Measurements from ENCODE around the gene GMPR2.
A peak's percentile ranks its signal among the peaks of the same experiment; 100 is the strongest.

The GMPR2 gene

DNA sequence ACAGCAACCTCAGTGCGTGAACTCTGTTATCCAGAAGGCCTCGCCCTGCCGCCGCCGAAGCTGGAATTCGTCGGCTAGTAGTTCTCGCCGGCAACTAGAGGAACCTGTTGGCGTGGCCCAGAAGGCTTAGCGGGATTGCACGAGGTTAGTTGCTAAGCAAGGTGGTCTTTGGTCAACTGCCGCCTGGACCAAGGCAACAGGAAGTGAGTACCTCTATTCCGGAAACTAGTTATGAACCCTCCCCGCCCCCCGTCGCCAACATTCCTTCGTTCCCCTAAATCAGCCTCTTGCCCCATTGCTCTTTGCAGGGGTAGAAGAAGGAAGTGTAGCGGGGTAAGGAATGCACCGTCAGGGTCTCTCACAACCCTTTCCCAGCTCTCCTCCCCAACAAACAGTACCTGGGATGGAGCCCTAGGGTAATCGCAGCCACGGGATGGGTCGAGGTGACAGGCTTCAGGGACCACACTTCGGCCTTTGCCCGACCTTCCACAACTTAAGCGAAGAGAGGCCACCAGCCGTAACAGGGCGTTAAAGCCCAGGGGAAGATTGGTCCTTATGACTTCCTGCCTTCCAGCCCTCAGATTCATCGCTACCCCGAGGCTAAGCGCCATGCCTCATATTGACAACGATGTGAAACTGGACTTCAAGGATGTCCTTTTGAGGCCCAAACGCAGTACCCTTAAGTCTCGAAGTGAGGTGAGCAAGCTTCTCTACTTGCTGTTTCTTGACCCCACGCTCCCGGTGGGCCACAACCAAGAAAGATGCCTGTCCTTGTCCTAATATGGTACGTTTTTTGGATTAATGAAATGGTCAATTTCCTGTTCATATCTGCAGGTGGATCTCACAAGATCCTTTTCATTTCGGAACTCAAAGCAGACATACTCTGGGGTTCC lies at the start of gene GMPR2:
Gene GMPR2 (plus strand): TSS at position 285 of the 893 bp plus-strand sequence. CDS start 325 bp downstream, at position 610.
- TF ChIP-seq, protein P1, sequence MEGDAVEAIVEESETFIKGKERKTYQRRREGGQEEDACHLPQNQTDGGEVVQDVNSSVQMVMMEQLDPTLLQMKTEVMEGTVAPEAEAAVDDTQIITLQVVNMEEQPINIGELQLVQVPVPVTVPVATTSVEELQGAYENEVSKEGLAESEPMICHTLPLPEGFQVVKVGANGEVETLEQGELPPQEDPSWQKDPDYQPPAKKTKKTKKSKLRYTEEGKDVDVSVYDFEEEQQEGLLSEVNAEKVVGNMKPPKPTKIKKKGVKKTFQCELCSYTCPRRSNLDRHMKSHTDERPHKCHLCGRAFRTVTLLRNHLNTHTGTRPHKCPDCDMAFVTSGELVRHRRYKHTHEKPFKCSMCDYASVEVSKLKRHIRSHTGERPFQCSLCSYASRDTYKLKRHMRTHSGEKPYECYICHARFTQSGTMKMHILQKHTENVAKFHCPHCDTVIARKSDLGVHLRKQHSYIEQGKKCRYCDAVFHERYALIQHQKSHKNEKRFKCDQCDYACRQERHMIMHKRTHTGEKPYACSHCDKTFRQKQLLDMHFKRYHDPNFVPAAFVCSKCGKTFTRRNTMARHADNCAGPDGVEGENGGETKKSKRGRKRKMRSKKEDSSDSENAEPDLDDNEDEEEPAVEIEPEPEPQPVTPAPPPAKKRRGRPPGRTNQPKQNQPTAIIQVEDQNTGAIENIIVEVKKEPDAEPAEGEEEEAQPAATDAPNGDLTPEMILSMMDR (IDR thresholded peaks at IDR 0.05; ENCODE audit: low read depth, low read length, missing control alignments), result no peak
- DNase-seq, result no peak
- in situ Hi-C loops (cut with HindIII; ENCODE audit: low pct_ligation_motif_present, low sequenced_read_pairs), result no loop called here
- H3K27me3 ChIP-seq (replicated peaks), result no peaks in the 10 kb centered on the region
- peak within 1 kb of the TSS; percentile 93 for H3K4me3 ChIP-seq (ENCODE audit: low read depth, low read length)
- H3K27ac ChIP-seq, result peak within 1 kb of the TSS; percentile 85
- peaks cover 25% of the 10 kb centered on the region for H3K36me3 ChIP-seq (replicated peaks)

DNA sequence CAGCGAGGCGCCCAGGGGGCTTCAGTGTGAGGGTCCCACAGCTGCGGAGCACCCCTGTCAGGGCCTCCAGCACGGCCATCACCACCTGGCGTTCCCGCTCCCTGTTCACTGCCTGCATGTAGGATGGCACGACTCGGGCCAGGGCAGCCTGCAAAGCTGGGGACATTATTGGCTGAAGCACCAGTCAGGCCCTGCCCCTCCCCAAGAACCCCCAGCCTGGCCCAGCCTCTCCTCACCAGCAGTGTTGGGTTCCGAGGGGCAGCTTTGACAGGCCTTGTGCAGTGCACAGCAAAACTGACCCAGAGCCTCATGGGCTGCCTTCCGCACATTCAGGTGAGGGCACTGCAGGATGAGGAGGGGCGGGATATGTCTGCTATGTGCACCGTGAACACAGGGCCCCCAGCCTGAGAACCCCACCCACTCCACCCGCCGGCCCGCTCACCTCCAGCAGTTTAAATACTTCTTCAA lies 49.7 kb upstream of the GMPR2 start:
- in situ Hi-C loops (cut with HindIII; ENCODE audit: low pct_ligation_motif_present, low sequenced_read_pairs), result no loop called here
- peaks cover 80% of the 10 kb centered on the region for H3K36me3 ChIP-seq (replicated peaks)

DNA sequence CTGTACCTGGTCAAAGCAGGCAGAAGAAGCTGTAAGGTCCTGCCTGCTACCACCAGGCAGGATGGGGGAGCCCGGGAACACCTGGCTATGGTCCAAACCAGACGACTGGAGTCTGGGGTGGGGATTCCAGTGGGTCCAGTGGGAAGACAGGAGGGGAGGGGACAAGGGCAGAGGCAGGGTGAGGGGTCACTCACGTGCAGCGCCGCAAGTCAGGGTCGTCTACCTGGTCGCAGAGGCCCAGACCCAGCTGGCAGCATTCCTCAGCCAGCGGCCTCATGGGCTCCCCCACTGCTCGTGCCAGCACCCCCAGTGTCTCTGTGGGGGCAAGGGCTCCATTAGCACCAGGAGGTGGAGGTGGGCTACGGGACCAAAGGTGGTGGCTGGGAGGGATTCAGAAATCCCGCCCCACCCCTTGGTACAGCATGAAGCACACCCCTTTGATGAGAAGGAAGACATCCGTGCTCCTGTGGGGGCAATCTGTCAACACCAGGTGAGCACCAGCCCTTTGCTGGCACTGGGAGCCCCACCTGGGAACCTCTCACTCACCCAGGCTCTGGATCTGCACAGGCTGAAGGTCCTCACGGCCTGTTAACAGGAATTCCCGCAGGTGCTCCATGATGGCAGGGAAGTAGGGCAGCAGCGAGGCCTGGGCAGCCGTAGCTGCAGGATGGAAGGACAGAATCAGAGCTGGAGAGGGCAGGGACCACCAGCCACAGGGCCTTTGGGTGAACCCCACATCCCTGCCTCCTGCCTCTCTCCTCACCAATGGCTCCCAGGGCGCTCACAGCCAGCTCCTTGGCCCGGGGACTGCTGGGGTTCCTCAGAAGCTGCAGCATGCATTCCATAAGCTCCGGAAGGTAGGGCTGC lies 48.4 kb upstream of the GMPR2 start:
- in situ Hi-C loops (cut with HindIII; ENCODE audit: low pct_ligation_motif_present, low sequenced_read_pairs), result no loop called here

More for the DNA sequence above, 49.7 kb upstream of the GMPR2 start:
- no peak overlapping the region for H3K27ac ChIP-seq
- no peak overlapping the region for H3K4me3 ChIP-seq (ENCODE audit: low read depth, low read length)
- H3K27me3 ChIP-seq (replicated peaks), result no peaks in the 10 kb centered on the region
- no peak for DNase-seq
- TF ChIP-seq, protein P1 (IDR thresholded peaks at IDR 0.05; ENCODE audit: low read depth, low read length, missing control alignments), result no peak

DNA sequence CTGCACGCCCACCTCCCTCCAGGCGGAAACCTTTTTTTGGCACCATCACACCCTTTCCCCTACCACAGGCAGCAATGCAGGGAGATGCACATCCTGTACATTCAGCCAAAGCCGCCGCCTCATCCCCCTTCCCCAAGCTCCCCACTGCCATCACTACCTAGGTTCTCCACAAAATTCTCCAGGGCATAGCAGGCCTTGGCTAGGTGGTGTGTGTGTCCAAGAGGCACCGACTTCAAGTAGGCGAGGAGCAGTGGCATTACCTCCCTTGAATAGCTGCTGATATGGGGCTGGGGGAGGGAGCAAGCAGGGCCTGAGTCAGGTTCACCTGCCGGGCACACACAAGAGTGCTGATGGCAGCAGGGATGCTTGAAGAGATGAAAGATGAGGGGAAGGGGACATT lies 47.7 kb upstream of the GMPR2 start:
- in situ Hi-C loops (cut with HindIII; ENCODE audit: low pct_ligation_motif_present, low sequenced_read_pairs), result no loop called here
- Histone ChIP-seq H3K4me3 (ENCODE audit: low read depth, low read length) (no peak overlapping the region), H3K27ac (no peak overlapping the region), H3K36me3 (replicated peaks) (peaks cover 62% of the 10 kb centered on the region), H3K27me3 (replicated peaks) (no peaks in the 10 kb centered on the region)
- no peak for DNase-seq
- TF ChIP-seq, protein P1 (IDR thresholded peaks at IDR 0.05; ENCODE audit: low read depth, low read length, missing control alignments), result no peak

More for the DNA sequence above, 48.4 kb upstream of the GMPR2 start:
- no peak overlapping the region for H3K4me3 ChIP-seq (ENCODE audit: low read depth, low read length)
- TF ChIP-seq, protein P1 (IDR thresholded peaks at IDR 0.05; ENCODE audit: low read depth, low read length, missing control alignments), result no peak
- peaks cover 69% of the 10 kb centered on the region for H3K36me3 ChIP-seq (replicated peaks)
- no peak for DNase-seq
- H3K27me3 ChIP-seq (replicated peaks), result no peaks in the 10 kb centered on the region
- H3K27ac ChIP-seq, result no peak overlapping the region

DNA sequence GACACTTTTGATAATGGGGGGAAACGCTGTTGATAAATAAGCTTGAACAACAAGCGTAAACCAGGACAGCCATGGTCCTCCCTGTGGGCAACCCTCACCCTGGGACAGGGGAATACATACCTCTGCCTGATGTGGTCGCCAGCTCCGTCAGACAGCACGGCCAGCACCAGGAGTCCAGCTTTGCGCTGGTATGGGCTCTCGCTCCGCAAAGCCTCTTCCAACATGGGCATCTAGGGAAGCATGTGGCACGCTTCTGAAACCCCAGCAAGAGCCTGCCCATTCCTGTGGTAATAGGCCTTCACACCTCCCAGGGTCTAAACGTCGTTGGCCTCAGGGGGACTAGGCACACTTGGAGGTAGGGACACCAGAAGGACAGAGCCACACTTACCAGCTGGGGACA lies 47.0 kb upstream of the GMPR2 start:
- Histone ChIP-seq H3K36me3 (replicated peaks) (peaks cover 60% of the 10 kb centered on the region), H3K4me3 (ENCODE audit: low read depth, low read length) (no peak overlapping the region), H3K27ac (no peak overlapping the region), H3K27me3 (replicated peaks) (no peaks in the 10 kb centered on the region)
- no peak for DNase-seq
- in situ Hi-C loops (cut with HindIII; ENCODE audit: low pct_ligation_motif_present, low sequenced_read_pairs), result no loop called here
- TF ChIP-seq, protein P1 (IDR thresholded peaks at IDR 0.05; ENCODE audit: low read depth, low read length, missing control alignments), result no peak
